Measurements from ENCODE around the gene MCC. TPM values are rescaled to one million over a fixed set of nuclear protein-coding genes. Genes with fewer than 3 reads are reported as not detected.

MCC gene
- total RNA-seq, 1 experiment from 2014 or later = 23.5 TPM

GRCh38 chr5:112977440-112977861 lies 510.8 kb downstream of the MCC start:
- TF ChIP-seq, protein P1, sequence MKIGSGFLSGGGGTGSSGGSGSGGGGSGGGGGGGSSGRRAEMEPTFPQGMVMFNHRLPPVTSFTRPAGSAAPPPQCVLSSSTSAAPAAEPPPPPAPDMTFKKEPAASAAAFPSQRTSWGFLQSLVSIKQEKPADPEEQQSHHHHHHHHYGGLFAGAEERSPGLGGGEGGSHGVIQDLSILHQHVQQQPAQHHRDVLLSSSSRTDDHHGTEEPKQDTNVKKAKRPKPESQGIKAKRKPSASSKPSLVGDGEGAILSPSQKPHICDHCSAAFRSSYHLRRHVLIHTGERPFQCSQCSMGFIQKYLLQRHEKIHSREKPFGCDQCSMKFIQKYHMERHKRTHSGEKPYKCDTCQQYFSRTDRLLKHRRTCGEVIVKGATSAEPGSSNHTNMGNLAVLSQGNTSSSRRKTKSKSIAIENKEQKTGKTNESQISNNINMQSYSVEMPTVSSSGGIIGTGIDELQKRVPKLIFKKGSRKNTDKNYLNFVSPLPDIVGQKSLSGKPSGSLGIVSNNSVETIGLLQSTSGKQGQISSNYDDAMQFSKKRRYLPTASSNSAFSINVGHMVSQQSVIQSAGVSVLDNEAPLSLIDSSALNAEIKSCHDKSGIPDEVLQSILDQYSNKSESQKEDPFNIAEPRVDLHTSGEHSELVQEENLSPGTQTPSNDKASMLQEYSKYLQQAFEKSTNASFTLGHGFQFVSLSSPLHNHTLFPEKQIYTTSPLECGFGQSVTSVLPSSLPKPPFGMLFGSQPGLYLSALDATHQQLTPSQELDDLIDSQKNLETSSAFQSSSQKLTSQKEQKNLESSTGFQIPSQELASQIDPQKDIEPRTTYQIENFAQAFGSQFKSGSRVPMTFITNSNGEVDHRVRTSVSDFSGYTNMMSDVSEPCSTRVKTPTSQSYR (CRISPR knock-in tag; IDR thresholded peaks at IDR 0.05) = no peak
- TF ChIP-seq ZBTB43 (CRISPR knock-in tag; IDR thresholded peaks at IDR 0.05) (no peak), OVOL2 (CRISPR knock-in tag; IDR thresholded peaks at IDR 0.05; ENCODE audit: borderline replicate concordance) (no peak), CREM (CRISPR knock-in tag; IDR thresholded peaks at IDR 0.05) (no peak), ZNF423 (CRISPR knock-in tag; IDR thresholded peaks at IDR 0.05) (no peak), ZBTB21 (CRISPR knock-in tag; IDR thresholded peaks at IDR 0.05; ENCODE audit: borderline replicate concordance) (no peak), NR2C2 (CRISPR knock-in tag; IDR thresholded peaks at IDR 0.05) (no peak), ETV6 (CRISPR knock-in tag; IDR thresholded peaks at IDR 0.05) (no peak), ZNF138 (CRISPR knock-in tag; conservative IDR thresholded peaks at IDR 0.05) (no peak), MYBL2 (CRISPR knock-in tag; IDR thresholded peaks at IDR 0.05) (no peak), GRHL2 (CRISPR knock-in tag; IDR thresholded peaks at IDR 0.05; ENCODE audit: insufficient replicate concordance, severe bottlenecking) (no peak), PRRX2 (CRISPR knock-in tag; IDR thresholded peaks at IDR 0.05) (no peak)
- TF ChIP-seq, protein P2, sequence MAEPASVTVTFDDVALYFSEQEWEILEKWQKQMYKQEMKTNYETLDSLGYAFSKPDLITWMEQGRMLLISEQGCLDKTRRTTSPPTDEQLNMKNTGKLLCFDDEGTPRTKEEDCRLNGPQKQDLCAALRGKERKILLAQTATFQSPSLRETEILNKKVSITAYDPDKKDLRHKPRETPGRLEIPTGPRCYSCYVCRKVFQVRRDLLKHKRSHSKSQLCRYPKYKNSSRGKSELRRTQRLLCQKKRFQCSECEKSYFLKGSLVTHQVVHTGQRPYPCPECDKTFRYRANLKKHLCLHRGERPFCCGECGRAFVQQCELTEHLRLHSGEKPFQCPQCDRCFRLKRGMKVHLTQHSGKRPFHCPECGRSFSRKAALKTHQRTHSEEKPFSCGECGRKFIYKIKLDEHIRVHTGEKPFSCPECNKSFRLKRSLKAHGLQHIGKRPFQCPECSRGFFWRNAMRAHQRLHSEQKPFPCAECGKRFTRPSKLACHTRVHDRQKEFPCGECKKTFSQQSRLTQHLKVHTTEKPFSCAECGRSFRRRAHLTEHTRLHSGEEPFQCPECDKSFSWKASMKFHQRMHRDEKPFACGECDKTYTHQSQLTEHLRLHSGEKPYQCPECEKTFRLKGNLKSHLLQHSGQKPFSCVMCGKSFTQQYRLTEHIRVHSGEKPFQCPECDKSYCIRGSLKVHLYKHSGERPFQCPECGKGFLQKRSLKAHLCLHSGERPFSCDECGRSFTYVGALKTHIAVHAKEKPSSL (CRISPR knock-in tag; conservative IDR thresholded peaks at IDR 0.05) = no peak
- TF ChIP-seq, protein P3, sequence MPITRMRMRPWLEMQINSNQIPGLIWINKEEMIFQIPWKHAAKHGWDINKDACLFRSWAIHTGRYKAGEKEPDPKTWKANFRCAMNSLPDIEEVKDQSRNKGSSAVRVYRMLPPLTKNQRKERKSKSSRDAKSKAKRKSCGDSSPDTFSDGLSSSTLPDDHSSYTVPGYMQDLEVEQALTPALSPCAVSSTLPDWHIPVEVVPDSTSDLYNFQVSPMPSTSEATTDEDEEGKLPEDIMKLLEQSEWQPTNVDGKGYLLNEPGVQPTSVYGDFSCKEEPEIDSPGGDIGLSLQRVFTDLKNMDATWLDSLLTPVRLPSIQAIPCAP (CRISPR knock-in tag; IDR thresholded peaks at IDR 0.05) = no peak
- H3K4me3 Mint-ChIP-seq = peak overlapping the region; percentile 98
- H3K36me3 Mint-ChIP-seq = peaks cover 4% of the 10 kb centered on the region
- H3K4me1 Mint-ChIP-seq = peaks cover 38% of the 10 kb centered on the region
- CTCF ChIA-PET = no interaction called here
- no peak for DNase-seq (ENCODE audit: low spot score)
- POLR2A ChIA-PET = no interaction called here
- H3K9me3 Mint-ChIP-seq = no peaks in the 10 kb centered on the region
- H3K27ac Mint-ChIP-seq = peak overlapping the region; percentile 98
- ATAC-seq = no peak
- H3K27me3 Mint-ChIP-seq (ENCODE audit: low read depth) = no peaks in the 10 kb centered on the region

DNA sequence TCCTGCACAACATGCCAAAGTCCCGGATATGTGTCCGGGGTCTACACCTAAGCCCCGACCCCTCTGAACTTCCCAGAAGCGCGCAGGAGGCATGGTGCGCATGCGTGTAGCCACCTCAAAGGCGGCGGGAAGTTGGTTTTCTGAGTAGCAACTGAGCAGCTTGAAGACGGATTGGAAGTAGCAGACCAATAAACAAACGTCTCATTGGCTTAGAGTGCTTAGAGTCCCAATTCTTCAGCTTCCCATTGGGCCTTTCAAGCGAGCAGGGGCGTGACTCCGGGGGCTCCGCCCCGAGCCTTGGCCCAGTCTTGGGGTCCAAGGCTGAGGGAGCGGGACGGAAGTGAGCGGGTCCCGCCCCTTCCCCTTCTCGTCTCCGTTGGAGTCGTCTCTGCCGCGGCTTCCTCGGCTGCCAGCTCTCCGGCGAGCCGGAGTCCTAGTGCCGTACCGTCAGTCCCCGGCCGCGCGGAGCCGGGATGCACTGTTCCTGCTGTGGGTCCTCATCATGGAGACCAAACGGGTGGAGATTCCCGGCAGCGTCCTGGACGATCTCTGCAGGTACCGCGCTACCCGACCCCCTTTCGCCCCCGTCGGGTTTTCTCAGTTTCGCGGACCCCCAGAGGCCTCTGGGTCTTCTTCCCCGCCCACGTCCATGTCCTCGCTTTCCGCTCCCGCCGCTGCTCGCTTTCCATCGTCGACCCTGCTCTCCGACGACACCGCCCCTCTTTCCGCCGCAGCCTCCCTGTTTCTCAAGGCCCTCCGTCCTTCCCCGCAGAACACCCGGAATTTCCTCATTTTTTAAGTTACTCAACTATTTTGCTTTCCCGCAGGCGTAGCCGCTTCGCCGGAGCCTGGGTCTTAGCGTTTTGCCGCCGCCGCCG lies 511.6 kb downstream of the MCC start, which contains the start of gene DCP2:
Gene DCP2, plus strand, starts transcription at position 367 of the 878 bp plus-strand sequence. Its CDS starts 136 bp downstream, at position 503.
- ChIA-PET POLR2A (interaction anchor here (0.7 to 1.4 kb wide), 13 partner anchors 9 to 511 kb away, joined by 3 to 15 read pairs (median 4); partner anchors contain the start of genes REEP5 and SRP19), CTCF (interaction anchor here (1.0 to 1.3 kb wide), 3 partner anchors 9 to 55 kb away, joined by 4 to 6 read pairs (median 5); partner anchors contain the start of gene REEP5)
- Mint-ChIP-seq H3K9me3 (no peaks in the 10 kb centered on the region), H3K27ac (peak within 1 kb of the TSS; percentile 98), H3K4me1 (peaks cover 38% of the 10 kb centered on the region), H3K27me3 (ENCODE audit: low read depth) (no peaks in the 10 kb centered on the region), H3K36me3 (peaks cover 4% of the 10 kb centered on the region; the same call in 1 of the 2 replicates), H3K4me3 (peak within 1 kb of the TSS; percentile 98)
- DNase-seq (ENCODE audit: low spot score) (peak; percentile 97), ATAC-seq (peak; percentile 96)
- peak; percentile 53; the same call in 1 of the 2 replicates for TF ChIP-seq E2F4 (CRISPR knock-in tag; IDR thresholded peaks at IDR 0.05; ENCODE audit: borderline replicate concordance, low read depth)
- no peak for TF ChIP-seq FOXP4 (CRISPR knock-in tag; IDR thresholded peaks at IDR 0.05)
- 0 out of 2 replicates have a peak, but pooled peaks have one; percentile 8 for TF ChIP-seq NR2C2 (CRISPR knock-in tag; IDR thresholded peaks at IDR 0.05)
- TF ChIP-seq ZNF416 (CRISPR knock-in tag; IDR thresholded peaks at IDR 0.05) = 0 out of 2 replicates have a peak, but pooled peaks have one; percentile 19
- TF ChIP-seq ARID4B (CRISPR knock-in tag; IDR thresholded peaks at IDR 0.05; ENCODE audit: borderline replicate concordance) = no peak; the same call in 1 of the 2 replicates
